ENCODE measurements around the gene NCF2. TPM values are rescaled to one million over a fixed set of nuclear protein-coding genes. Genes with fewer than 3 reads are reported as not detected.
"Not testable (repeated sequence)": the region's sequence is repeated elsewhere in the genome, so short reads cannot be mapped to it uniquely, and the experiment has no call there.

NCF2 gene
- 9.6 TPM for total RNA-seq

- DNase-seq (ENCODE audit: low spot score) = peak; percentile 30
Observed at GRCh38 chr1:183590244-183591191, at the start of gene NCF2. NCF2 (minus strand) TSS chr1:183590459; CDS start chr1:183590329, 130 bp downstream.

DNA sequence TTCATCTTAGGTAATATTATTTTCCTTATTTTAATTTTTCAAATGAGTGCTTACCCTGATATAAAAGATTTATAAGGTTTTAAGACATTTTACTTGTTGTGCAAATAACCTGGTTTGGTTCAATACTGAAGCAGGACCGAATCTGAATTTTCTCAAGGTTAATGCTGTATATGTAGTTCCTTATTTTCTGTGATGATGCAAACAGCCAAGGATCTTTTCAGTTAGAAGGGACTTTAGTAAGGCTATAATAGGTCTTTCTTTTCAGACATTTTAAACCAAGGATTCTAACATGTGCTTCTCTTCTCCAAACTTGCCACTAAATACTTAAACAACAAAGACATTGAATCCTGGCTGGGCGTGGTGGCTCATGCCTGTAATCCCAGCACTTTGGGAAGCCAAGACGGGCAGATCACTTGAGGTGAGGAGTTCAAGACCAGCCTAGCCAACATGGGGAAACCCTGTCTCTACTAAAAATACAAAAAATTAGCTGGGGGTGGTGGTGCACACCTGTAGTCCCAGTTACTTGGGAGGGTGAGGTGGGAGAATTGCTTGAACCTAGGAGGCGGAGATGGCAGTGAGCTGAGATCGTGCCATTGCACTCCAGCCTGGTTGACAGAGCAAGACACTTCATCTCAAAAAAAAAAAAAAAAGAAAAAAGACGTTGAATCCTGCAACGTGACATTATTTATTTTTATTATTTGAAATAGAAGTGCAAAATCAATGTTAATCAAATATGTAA is 48.6 kb upstream of the NCF2 start:
- no peak for DNase-seq (ENCODE audit: low spot score)

DNA sequence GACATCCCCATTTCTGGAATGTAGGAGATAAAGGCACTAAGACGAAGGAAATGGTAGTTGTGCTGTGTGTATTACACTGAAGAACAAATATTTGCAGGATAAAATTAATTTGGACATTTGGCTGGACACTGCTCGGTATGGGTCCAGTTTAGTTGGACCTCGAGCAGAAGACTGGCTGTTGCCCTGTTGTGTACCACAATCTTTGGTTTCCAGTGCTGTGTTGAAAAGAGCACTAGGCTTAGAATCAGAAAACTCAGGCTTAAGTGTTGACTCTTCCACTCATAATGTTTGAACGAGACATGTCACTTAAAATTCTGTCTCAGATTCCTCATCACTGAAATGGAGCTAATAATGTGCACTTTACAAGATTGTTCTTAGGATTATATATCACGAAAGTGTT is 46.5 kb upstream of the NCF2 start:
- no peak for DNase-seq (ENCODE audit: low spot score)

DNA sequence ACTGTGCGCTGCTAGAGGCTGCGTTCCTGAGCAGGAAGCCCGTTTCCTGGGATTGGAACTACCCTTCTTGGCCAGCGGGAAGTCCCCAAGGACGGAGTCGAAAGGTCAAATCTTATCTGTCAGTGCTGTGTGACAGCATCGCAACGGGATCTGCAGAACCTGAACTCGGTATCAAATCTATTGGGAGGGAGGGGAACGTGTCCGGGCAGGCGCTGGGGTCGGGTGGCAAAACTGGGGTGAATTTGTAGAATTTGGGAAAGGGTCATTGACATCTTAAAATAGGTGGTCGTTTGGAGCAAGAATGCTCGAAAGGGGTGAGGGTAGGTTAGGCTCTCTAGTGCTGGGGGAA is 46.0 kb upstream of the NCF2 start:
- DNase-seq (ENCODE audit: low spot score) = no peak

GRCh38 chr1:183635606-183636333 is 45.5 kb upstream of the NCF2 start, which contains the start of gene ARPC5:
ARPC5 (minus strand) TSS chr1:183635783; CDS start chr1:183635659, 124 bp downstream.
- DNase-seq (ENCODE audit: low spot score) = peak; percentile 96

- DNase-seq (ENCODE audit: low spot score) = peak; percentile 30
Observed at GRCh38 chr1:183635099-183635605, 44.9 kb upstream of the NCF2 start.

GRCh38 chr1:183634429-183635065 is 44.3 kb upstream of the NCF2 start:
- DNase-seq (ENCODE audit: low spot score) = no peak

DNA sequence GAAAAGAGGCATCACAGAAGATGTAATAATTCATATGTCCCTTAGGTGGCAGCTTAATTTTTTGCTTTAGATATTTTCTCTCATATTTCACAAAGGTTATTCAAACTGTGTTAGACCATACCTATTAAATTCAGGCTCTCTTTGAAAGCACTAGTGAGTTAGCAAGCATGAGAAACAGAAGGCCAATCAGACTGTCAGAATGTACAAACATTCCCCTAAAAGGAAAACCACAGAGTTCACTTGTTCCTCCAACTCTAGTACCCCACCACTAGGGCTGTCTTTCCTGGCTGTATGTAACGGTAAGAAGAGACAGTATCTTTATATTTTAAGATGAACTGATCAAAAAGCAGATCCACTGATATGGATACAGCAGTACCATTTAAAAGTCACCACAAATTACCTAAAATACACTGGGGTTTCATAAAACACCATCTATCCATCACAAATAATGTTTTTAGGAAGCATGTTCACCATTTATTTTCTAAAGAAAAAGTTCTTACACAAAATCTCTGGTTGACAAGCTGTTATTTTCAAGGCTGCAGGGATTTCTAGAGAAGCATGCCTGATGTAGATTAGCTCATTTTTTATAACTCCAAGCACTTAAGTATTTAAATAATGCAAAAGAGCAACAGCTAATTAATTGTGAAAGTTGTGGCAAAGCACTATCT is 43.6 kb upstream of the NCF2 start:
- DNase-seq (ENCODE audit: low spot score) = peak; percentile 17

DNA sequence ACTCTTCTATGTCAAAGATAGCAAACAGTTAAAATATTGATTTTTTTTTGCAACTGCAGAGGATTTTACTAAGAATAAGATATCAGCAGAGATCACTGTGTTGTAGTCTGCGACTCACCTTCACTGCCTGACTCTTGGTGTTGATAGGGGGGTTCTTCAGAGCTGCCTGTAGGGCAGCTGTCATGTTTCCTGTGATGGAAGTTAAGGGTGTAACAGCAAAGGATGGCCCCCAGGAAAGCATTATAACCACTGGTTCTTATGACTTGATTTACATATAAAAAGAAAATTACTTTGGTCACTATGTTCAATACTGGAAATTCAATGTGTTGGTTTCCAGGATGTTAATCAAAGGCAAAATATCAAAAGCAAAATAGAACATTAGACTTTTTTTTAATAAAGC is 42.7 kb upstream of the NCF2 start:
- no peak for DNase-seq (ENCODE audit: low spot score)

DNA sequence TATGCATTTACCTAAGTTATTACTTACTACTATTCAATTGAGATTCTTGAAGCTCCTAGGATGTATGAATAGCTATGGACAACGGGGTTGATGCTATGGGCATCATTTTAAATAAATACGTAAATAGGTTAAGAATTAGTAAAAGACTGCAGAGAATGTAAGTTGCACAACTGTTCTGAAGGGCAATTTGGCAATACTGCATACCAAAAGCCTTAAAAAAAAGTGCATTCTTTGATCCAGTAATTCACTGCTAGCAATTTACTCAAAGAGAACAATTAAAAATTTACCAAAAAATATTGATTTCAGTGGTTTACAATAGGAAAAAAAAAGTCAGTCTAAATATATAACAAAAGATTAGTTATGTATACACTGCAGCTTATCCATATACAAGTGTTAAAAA is 41.9 kb upstream of the NCF2 start:
- no peak for DNase-seq (ENCODE audit: low spot score)

DNA sequence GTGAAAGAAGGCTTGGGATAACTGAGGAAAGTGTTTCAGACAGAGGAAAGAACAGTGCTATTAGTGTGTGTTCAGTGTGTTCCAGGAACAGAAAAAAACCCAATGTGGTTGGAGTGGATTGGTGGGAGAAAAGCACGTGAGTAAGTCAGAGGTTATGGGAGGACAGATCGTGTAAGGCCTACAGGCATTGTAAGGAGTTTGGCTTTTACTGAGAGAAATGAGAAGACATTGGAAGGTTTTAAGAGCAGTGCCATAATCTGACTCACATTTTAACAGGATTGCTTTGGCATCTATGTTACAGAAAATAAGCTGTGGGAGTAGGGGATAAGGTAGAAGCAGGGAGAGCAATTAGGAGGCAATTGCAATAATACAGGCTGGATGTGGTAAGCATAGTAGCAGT is 40.5 kb upstream of the NCF2 start:
- DNase-seq (ENCODE audit: low spot score) = no peak

- no peak for DNase-seq (ENCODE audit: low spot score)
Observed at GRCh38 chr1:183628537-183628936, 38.3 kb upstream of the NCF2 start.

- not testable (repeated sequence) for DNase-seq (ENCODE audit: low spot score)
Observed at GRCh38 chr1:183626236-183626635, 36.0 kb upstream of the NCF2 start.

- DNase-seq (ENCODE audit: low spot score) = peak; percentile 67
Observed at GRCh38 chr1:183622884-183623785, 32.9 kb upstream of the NCF2 start.

GRCh38 chr1:183622013-183622412 is 31.8 kb upstream of the NCF2 start:
- no peak for DNase-seq (ENCODE audit: low spot score)

GRCh38 chr1:183620311-183620710 is 30.1 kb upstream of the NCF2 start:
- no peak for DNase-seq (ENCODE audit: low spot score)

- no peak for DNase-seq (ENCODE audit: low spot score)
Observed at GRCh38 chr1:183619781-183620180, 29.5 kb upstream of the NCF2 start.

DNA sequence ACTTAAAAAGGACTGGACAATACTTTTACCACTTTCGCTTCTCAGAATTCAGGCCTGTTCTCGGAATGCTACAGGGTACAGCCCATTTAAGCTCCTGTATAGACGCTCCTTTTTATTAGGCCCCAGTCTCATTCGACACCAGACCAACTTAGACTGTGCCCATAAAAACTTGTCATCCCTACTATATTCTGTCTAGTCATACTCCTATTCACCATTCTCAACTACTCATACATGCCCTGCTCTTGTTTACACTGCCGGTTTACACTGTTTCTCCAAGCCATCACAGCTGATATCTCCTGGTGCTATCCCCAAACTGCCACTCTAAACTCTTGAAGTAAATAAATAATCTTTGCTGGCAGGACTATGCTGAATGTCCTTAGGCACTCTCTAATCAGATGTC is 27.9 kb upstream of the NCF2 start:
- DNase-seq (ENCODE audit: low spot score) = not testable (repeated sequence)

DNA sequence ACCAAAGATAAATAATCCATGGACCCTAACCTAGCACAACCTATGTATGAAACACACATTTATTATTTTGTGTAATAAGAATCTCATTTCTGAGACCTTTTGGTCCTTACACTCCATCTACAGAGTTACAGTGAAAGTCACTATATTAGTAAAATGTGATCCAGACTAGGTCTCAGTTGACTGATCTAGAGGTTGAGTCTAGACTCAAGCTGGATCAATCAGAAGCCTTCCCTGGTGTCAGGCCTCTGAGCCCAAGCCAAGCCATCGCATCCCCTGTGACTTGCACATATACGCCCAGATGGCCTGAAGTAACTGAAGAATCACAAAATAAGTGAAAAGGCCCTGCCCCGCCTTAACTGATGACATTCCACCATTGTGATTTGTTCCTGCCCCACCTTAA is 22.7 kb upstream of the NCF2 start:
- not testable (repeated sequence) for DNase-seq (ENCODE audit: low spot score)

DNA sequence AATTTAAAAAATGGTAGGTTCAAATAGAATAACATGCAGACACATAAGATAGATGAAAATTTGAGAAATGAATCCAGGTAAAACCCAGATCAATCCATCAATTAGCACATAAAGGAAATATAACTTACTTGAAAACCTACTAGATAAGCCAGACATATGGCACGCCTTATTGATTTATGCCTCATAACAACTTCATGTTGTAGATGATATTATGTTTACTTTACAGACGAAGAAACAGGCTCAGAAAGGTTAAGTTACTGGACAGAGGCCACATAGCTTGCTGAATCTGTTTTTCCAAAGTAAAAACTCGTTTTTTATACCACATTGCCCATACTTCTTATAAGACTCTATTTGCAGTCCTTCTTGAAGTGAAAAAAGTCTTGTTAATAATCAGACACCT is 22.1 kb upstream of the NCF2 start:
- DNase-seq (ENCODE audit: low spot score) = no peak
